HTERT RPE-1 (cell line): Measurements from ENCODE around the gene P2RX4.
"Not testable (repeated sequence)": the region's sequence is repeated elsewhere in the genome, so short reads cannot be mapped to it uniquely, and the experiment has no call there.

Source experiments
- in situ Hi-C: fragments of 300-500 bp; cut with MboI; formaldehyde crosslinking; loops from 4 replicates; pipeline ENCODE4 v1.14.3; 2020; ENCODE audit warnings: low sequenced_read_pairs

Gene P2RX4

DNA sequence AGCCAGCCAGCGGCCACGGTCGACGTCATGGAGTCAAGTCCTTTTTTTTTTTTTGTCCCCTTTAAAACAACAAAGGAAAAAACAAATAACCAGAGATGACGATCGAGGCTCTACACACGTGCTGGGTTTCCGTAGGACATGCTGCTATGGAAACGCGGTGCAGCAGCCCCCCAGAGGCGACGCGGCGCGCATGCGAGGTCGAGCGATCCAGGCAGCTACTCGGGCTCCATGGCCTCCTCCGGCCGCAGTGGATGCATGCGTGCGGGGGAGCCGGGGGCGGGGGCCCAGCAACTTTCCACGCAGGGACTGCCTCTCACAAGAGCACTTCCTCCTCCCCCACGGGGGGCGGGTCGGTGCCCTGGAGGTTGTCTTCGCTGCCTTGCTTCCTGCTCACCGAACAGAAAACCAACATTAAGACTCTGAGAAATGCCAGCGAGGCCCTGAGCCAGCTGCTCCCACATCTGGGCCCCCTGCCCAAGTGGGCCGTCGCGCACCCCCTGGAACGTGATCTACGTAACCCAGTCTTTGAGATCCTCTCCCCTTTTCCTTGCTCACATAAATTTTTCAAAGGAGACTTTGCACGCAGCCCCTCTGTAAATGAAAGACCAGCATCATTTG is 30.7 kb downstream of the P2RX4 start:
- in situ Hi-C loops = no loop called here

DNA sequence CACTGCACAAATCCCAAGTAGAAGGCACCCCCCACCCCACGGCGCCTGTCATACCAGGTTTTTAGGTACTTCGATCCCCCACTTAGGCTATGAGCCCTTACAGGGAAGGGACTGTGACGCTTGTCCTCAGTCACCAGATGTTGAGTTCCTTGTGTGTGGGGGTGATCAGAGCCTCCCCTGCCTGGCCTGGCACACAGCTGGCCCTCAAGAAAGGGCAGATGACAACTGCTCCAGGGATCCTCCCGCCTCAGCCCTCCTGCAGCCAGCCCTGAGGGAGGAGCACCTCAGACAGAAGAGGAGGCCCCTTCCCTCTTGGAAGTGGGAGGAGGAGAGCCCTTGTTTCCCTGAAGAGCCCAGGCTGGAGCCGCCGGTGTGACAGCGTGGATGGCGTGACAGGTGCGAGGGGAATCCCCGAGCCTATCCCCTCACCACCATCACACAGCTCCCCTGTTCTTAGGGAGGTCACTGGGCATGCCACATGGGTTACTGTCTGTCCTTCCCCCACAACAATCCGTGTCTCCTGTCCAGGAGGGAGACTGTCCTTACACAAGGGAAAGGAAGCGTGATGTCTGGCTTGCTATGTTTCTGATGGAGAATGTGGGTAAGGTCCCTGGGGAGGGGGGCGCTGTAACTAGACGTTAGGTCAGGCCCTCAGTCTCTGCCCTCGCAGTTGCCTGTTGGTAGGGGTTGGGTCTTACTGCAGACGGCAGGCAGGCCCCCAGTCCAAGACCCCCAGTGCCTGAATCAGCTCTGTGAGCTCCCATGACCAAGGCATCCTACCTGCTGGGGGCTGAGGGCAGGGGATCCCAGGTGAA is 31.4 kb downstream of the P2RX4 start:
- in situ Hi-C loops = no loop called here

DNA sequence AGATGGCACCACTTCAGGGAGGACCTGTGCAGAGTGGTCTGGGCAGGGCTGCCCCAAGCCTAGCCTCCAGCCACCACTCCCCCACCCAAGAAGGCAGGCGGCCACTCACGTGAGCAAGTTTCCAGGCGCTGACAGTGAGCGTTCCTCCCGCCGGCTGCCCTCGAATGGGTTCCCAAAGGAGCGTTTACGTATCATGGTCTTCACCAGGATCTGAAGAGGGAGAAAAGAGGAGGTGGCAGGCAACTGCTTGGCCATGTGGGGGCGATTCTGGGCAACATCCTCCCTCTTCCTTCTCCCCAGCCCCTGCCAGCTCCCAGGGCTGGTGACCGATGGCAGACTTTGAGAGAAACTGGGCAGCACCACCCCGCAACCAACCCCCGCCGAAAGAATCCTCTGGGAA is 35.1 kb downstream of the P2RX4 start:
- in situ Hi-C loops = no loop called here

DNA sequence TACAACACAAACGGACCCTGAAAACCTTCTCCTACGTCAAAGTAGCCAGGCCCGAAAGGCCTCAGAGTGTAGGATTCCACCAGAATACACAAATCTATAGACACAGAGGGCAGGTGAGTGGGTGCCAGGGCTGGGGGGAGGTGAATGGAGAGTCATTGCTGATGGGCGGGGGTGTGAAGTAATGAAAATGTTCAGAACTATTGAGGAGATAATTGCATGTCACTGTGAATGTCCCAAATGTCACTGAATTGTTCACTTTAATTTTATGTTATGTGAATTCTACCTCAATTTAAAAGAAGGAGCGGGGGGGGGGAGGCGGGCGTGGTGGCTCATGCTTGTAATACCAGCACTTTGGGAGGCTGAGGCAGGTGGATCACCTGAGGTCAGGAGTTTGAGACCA is 36.0 kb downstream of the P2RX4 start:
- in situ Hi-C loops = no loop called here

DNA sequence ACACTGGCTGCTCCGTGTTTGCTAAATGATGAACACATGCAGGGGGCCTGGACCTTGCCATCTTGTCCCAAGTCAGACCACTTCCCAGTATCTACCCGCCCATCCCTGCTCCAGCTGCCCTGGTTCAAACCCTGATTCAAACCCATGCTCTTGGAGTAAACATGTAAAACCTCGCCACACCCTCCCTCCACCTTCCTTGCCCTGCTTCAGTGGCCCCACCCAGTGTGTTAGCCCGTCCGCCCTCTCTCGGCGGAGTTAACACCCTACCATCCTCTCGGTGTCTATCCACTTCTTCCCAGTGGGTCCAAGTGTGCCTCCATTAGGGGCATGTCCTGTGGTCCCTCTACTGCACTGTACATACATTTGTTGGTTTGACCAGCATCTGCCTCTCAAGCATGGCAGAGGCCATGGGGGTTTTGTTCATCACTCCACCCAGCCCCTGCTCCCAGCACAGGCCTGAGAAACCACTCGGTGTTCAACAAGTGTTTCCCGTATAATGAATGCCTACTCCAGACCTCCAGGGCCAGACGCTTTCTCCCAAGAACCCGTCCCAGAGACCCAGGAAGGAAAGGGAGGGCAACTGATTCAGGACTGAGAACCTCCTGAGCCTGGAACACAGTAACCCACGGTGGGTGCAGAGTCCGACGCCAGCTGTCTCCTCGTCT is 37.1 kb downstream of the P2RX4 start:
- in situ Hi-C loops = no loop called here

DNA sequence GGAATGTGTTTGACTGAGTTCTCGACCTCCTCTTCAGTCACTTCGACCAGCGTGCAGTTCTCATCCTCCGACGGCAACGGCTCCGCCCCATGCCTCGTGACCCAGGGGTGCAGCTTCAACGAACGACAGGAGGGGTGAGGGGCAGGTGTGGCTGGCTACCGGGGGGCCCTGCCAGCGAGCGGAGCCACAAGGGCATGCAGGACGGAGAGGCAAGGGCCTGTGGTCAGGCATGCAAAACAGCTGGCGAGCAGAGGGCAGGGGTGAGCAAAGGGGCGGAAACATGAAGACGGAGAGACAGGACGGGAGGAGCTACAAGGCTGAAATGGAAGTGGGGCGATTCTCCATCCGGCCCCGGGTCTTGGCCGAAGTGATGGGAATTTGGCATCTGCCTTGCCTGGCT is 38.7 kb downstream of the P2RX4 start:
- in situ Hi-C loops = no loop called here

DNA sequence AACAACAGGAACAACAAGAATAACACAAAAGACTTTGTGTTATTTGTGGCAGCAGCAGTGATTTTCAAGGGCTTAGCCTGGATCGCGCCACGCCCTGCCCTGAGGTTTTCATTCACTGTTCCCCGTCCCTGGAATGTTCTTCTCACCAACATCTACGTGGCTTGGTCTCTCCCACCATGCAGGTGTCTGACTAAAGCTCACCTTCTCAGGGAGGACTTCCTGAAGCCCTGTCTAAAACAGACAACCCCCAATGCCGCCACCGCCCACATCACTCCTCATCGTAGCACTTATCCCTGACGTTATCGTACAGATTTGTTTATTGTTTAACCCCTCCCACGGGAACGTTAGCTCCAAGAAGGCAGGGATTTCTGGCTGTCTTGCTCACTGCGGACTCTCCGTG is 40.4 kb downstream of the P2RX4 start:
- in situ Hi-C loops = no loop called here

DNA sequence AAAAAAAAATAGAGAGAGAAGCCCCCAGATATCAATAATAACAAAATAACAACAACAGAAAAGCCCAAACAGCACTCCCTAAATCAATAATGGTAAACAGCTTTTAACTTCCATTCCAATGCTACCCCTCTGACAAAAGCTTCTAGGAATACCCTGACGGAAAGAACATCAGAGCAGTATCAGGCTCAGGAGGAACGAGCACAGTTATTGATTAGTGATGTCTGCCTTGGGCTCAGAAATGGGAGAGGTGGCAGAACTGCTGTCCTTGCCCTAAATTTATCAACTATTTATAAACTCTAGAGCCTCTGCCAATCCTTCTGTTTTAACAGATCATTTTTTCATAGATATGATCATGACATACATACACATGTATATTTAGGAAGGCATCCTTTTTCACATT is 41.9 kb downstream of the P2RX4 start:
- in situ Hi-C loops = no loop called here

DNA sequence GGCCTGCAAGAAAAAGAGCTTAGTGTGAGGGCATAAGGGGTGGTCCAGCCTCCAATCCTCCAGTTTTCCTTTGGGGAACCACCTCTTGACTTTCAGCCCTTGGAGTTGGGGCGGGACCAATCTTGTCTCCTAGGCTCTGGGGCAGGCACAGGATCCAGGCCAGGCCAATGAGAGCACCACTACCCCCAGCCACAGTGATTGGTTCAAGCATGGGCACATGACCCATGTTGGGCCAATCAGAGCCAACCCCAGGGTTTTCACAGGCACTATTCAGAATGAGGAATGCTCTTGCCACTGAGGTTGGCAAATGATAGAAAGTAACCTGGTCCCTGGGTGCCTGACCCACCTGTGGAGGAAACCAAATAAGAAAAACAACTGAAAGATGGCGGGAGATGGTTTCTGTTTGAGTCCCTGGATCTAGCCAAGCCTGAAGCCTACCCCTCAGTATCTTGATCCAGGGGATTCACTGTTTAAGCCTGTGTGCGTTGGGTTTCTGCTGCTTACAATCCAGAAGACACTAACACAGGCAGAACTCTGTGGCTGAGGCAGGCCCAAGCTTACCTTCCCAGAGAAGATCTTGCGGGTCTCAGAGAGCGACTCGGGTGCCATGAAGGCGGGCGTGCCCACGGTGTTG is 42.9 kb downstream of the P2RX4 start:
- in situ Hi-C loops = no loop called here

DNA sequence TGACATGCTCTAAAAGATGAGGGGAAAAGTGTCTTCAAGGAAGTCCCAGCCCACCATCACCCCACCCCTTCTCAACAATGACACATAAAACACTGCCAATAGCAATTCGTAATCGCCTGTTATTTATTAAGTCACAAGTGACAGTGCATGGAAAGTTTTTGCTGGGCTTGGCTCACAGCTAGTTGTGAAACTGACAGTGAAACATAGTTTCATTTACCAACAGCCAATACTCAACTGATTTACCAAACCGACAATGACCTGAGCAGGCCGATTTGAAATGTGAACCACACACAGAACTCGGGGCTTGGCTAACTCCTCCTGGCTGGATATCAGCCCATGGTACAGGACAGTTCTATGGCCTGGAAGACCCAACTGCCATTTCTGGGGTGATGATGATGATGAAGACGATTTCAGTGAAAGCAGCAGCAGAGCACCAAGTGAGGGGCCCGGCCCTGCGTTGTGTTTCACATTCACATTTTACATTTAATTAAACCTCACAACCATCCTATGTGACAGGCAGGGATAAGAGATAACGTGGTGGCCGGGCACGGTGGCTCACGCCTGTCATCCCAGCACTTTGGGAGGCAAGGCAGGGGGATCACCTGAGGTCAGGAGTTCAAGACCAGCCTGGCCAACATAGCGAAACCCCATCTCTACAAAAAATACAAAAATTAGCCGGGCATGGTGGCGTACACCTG is 43.9 kb downstream of the P2RX4 start:
- in situ Hi-C loops = no loop called here

DNA sequence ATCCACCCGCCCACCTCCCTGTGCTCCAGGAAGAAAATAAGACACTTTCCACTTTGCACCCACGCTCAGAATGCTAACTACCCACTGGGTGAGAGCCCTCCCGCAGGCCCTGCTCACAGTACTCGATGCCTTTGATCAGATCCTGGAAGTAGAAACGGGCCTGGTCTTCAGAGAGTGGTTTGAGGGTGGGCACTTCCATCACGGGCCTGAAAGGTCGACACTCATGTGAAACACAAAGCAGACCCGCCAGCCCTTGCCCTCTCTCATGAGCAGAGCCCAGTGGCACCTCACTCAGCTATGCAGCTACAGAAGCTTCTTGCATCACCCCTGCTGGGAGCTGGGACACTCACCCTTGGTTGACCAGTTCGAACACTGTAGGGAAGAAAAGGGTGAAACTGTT is 45.5 kb downstream of the P2RX4 start:
- in situ Hi-C loops = no loop called here

DNA sequence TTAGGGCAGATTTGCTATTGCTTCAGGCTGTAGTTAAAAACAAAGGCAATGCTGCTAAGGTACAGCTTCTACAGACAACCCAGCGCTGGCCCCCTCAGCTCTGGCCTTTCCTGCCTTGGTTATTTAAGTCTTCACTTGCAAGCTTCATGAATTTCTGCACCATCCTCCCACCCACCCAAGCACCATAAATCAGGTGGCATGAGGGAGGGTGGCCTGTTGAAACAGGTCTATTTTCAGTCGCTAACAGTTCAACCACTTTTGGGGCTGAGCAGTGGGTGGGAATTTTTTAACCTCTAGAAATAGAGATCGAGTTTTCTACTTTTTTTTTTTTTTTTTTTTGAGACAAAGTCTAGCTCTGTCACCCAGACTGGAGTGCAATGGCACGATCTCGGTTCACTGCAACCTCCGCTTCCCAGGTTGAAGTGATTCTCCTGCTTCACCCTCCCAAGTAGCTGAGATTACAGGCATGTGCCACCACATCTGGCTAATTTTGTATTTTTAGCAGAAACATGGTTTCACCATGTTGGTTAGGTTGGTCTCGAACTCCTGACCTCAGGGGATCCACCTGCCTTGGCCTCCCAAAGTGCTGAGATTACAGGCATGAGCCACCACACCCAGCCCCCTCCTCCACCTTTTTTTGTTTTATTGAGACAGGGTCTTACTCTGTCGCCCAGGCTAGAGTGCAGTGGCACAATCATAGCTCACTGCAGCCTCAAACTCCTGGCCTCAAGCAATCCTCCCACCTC is 47.9 kb downstream of the P2RX4 start:
- in situ Hi-C loops = not testable (repeated sequence)

DNA sequence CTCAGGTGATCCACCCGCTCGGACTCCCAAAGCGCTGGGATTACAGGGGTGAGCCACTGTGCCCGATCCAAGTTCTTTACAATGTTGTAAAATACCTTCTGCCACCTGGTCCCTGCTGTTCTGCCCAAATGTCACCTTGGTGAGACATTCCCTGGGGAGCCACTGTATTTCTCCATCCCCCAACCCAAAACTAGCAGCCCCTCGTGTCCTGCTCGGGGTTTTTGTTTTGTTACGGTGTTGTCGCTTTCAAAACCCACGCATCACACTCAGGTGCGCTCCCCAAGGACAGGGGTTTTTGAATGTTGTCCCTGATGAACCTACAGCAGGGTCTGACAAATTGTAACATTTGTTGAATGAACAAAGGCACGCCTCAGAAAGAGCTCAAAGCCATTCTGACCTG is 49.1 kb downstream of the P2RX4 start:
- in situ Hi-C loops = no loop called here

DNA sequence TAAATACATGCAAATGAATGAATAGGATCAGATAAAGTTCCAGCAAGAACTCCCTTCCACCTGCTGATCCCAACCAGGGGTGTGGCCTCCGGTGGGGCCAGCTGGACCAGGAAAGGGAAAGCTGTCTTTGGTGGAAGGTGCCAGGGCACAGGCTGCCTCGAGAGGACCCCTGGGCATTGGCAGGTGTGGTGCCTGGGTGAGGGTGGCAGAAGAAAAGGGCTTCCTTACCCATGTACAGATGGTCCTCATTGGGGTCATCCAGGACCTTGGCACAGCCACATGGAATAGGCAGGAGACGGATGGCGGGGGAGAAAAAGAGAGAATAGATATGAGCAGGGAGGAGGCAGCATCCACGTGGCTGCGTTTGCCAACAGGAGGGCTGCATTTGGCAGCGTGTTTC is 50.2 kb downstream of the P2RX4 start:
- in situ Hi-C loops = no loop called here

DNA sequence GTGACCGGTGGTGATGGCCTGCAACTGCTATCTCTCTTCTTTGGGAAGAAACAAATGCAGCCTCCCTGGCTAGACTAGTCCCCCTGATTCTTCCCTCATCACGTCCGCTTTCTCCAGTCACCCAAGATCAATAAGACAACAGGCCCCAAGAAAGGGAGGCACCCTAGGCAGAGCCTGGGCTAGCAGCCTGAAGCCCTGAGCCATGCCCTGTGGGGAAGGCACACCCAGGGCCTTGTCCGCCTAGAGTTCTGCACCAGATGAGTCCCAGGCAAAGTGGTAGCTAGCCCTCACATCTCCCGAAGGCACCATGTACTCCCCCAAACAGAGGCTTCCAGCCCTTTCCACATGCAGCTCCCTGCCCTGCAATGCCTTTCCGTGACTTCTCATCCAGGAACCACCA is 51.5 kb downstream of the P2RX4 start:
- in situ Hi-C loops = no loop called here

DNA sequence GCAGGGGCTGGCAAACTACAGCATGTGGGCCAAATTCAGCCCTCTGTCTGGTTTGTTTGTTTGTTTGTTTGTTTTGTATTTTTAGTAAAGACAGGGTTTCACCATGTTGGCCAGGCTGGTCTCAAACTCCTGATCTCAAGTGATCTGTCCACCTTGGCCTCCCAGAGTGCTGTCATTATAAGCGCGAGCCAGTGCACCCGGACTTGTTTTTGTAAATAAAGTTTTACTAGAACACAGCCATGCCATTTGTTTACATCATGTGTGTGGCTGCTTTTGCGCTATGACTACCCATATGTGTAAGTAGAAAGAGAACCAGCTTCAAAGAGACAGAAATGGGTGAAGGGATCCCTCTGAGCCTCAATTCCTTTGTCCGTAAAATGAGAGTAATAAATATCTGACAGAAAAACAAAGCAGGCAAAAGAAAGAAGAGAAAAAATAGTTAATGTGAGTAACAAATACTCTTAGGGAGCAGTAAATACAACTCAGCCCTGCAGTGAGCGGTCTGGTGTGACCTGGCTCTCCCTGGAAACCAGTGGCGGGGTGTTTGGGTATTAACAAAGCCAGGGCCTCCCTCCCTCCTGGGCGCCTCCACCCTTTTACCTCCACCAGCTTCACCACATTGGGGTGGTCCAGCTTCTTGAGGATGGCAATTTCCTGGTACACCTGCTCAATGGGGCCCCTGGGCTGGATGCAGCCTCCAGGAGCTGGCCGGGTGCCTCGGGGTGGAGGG is 53.4 kb downstream of the P2RX4 start:
- in situ Hi-C loops = no loop called here

DNA sequence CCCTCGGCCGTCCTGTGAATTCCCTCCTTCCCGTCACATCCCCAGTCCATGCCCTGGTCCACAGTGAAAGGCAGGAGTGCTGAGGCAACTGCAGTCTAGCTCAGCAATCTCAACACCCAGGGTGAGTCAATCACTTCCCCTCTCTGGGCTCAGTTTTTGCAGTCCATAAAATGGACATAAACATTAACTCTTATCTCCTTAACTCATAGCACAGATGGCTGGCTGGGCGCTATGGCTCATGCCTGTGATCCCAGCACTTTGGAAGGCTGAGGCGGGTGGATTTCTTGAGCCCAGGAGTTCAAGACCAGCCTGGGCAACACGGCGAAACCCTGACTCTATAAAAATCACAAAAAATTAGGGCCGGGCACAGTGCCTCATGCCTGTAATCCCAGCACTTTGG is 54.2 kb downstream of the P2RX4 start:
- in situ Hi-C loops = no loop called here

DNA sequence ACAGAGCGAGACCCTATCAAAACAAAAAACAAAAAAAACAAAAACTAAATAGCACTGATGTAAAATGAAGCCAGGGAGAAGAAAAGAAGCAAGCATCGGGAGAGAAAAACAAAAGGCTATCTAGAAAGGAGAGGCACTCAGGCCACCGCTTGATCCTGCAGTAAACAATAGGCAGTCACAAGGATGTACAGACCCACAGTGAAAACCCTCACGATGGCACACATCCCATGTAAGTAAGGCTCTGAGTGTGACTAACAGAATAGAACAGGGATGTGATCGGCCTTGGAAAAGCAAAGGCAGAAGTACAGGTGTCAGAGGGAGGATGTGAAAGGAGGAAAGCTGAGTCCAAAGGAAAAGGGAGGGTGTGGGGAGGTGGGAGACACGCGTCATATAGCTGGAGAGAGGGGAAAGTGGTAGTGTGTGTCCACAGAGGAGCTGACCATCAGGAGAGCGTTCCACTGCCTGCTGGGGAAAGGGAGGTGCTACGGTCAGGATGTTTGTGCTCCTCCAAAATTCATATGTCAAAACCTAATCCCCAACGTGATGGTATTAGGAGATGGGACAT is 55.1 kb downstream of the P2RX4 start:
- in situ Hi-C loops = no loop called here

DNA sequence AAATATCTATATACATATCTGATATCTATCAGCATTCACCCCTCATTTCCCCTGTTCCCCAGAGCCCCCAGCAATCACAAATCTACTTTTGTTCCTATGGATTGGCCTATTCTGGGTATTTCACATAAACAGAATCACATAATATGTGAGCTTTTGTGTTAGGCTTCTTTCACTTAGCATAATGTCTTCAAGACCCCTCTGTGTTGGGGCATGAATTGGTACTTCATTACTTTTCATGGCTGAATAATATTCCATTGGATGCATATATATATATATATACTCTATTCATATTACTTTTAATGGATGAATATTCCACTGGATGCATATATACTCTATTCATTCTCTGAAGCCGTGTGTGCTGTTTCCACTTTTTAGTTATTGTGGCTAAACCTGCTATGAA is 57.9 kb downstream of the P2RX4 start:
- in situ Hi-C loops = no loop called here
